Measurements from ENCODE around the gene PIMREG. TPM values are rescaled to one million over a fixed set of nuclear protein-coding genes. Genes with fewer than 3 reads are reported as not detected.
"Not testable (repeated sequence)": the region's sequence is repeated elsewhere in the genome, so short reads cannot be mapped to it uniquely, and the experiment has no call there.

Gene PIMREG
- total RNA-seq, 3 donors from 2014 or later: 4.3 TPM; not detected in 2

DNA sequence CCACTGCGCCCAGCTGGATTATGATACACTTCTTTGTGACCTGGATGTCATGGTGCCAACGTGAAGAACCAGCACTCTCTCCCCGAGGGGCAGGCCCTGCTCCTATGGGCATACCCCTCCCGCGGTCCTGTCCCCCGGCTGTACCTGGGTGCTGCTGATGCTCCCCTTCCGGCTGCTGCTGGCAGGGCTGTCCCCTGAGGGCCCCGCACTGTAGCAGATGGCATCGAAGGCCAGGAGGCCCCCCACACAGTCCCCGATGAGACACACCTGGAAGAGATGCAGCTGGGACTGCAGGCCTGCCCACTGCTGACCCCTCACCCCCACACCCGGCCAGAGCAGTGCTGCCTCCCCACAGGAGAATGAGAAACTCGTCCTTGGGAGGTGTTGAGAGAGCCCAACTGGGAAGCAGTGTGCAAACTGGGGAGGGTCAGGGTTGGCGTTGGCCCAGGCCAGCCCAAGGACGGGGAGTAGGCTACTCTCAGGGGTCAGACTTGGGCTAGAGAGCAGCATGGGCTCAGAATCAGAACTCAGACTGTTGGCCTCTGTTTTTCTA is 33.7 kb downstream of the PIMREG start:
- intact Hi-C loops (cut with DNase I; ENCODE audit: low total_unique reads): no loop called here

GRCh38 chr17:6478486-6478885 is 34.2 kb downstream of the PIMREG start:
- H3K4me1 ChIP-seq: no peaks in the 10 kb centered on the region
- intact Hi-C loops (cut with DNase I; ENCODE audit: low total_unique reads): no loop called here
- H3K9me3 ChIP-seq: no peaks in the 10 kb centered on the region
- no peak overlapping the region for H3K27ac ChIP-seq
- DNase-seq (ENCODE audit: low spot score in 2 of 2): no peak
- no peak for TF ChIP-seq POLR2A (IDR thresholded peaks at IDR 0.05)
- TF ChIP-seq POLR2AphosphoS5 (IDR thresholded peaks at IDR 0.05): no peak
- TF ChIP-seq CTCF (IDR thresholded peaks at IDR 0.05): no peak
- no peak overlapping the region for H3K4me3 ChIP-seq
- H3K36me3 ChIP-seq: no peaks in the 10 kb centered on the region
- H3K27me3 ChIP-seq: no peaks in the 10 kb centered on the region

More for the DNA sequence above, 33.7 kb downstream of the PIMREG start:
- Histone ChIP-seq H3K9me3 (no peaks in the 10 kb centered on the region), H3K4me3 (no peak overlapping the region), H3K4me1 (peaks cover 0 to 5% of the 10 kb centered on the region in 2 donors), H3K36me3 (no peaks in the 10 kb centered on the region), H3K27ac (no peak overlapping the region), H3K27me3 (no peaks in the 10 kb centered on the region)
- TF ChIP-seq POLR2AphosphoS5 (IDR thresholded peaks at IDR 0.05): no peak
- no peak for TF ChIP-seq CTCF (IDR thresholded peaks at IDR 0.05)
- TF ChIP-seq POLR2A (IDR thresholded peaks at IDR 0.05): no peak
- DNase-seq (ENCODE audit: low spot score in 2 of 2): no peak

DNA sequence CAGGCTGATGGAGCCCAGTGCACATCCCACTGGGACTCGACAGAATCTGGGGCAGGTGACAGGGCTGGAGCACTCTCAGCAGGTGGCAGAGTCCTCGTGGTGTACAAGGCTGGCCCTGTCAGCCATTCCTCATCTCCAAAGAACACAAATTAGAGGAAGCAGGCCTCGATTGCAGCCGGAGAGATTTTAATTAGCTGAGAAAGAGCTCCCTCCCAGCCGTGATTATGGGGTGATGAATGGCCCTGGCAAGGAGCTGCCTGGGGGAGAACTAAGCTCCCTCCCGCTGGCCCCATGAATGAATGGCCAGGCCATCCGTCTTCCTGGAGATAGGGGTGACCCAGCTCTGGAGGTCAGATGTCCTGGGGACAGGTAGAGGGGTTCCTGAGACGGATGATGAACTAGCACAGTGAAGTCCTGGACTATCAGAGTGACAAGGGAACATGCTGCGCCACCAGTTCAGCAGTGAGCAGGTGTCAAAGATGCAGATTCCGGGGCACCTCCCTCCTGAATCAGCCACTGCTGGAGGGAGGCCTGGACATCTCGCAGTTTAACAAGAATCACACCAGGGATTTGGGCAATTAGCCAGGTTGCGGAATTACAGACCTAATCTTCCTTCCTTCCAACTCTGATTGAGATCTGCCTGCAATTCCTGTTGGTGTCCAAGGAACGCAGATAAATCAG is 35.5 kb downstream of the PIMREG start:
- no peaks in the 10 kb centered on the region for H3K9me3 ChIP-seq
- TF ChIP-seq POLR2AphosphoS5 (IDR thresholded peaks at IDR 0.05) (no peak), POLR2A (IDR thresholded peaks at IDR 0.05) (no peak), CTCF (IDR thresholded peaks at IDR 0.05) (no peak)
- intact Hi-C loops (cut with DNase I; ENCODE audit: low total_unique reads): no loop called here

GRCh38 chr17:6480303-6480675 is 36.0 kb downstream of the PIMREG start:
- DNase-seq (ENCODE audit: low spot score in 2 of 2): no peak
- Histone ChIP-seq H3K4me3 (no peak overlapping the region), H3K9me3 (no peaks in the 10 kb centered on the region), H3K36me3 (no peaks in the 10 kb centered on the region), H3K4me1 (no peaks in the 10 kb centered on the region), H3K27ac (no peak overlapping the region), H3K27me3 (no peaks in the 10 kb centered on the region)
- intact Hi-C loops (cut with DNase I; ENCODE audit: low total_unique reads): no loop called here
- TF ChIP-seq CTCF (IDR thresholded peaks at IDR 0.05): no peak
- no peak for TF ChIP-seq POLR2A (IDR thresholded peaks at IDR 0.05)
- TF ChIP-seq POLR2AphosphoS5 (IDR thresholded peaks at IDR 0.05): no peak

More for the DNA sequence above, 35.5 kb downstream of the PIMREG start:
- H3K27me3 ChIP-seq: no peaks in the 10 kb centered on the region
- H3K4me3 ChIP-seq: no peak overlapping the region
- no peak for DNase-seq (ENCODE audit: low spot score in 2 of 2)
- no peaks in the 10 kb centered on the region for H3K36me3 ChIP-seq
- no peak overlapping the region for H3K27ac ChIP-seq
- H3K4me1 ChIP-seq: no peaks in the 10 kb centered on the region

DNA sequence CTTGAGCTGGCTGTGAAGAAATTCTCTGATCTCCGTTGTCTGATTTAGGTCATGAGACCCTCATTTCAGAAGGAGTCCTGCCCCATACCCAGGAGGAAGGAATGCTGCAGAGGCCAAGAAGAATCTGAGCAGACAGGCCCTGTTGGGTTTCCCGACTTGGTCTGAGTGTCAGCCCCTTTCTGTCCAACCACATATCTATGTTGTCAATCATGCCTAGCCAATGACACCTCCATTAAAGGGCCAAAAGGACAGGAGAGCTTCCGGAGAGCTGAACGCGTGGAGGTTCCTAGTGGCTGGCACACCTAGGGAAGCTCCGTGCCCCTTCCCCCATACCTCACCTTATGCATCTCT is 37.8 kb downstream of the PIMREG start:
- no peak for TF ChIP-seq CTCF (IDR thresholded peaks at IDR 0.05)
- no peak for TF ChIP-seq POLR2A (IDR thresholded peaks at IDR 0.05)
- no peak for TF ChIP-seq POLR2AphosphoS5 (IDR thresholded peaks at IDR 0.05)
- intact Hi-C loops (cut with DNase I; ENCODE audit: low total_unique reads): no loop called here
- Histone ChIP-seq H3K27me3 (no peaks in the 10 kb centered on the region), H3K4me3 (no peak overlapping the region), H3K9me3 (no peaks in the 10 kb centered on the region), H3K4me1 (no peaks in the 10 kb centered on the region), H3K36me3 (no peaks in the 10 kb centered on the region), H3K27ac (no peak overlapping the region)
- no peak for DNase-seq (ENCODE audit: low spot score in 2 of 2)

- H3K4me3 ChIP-seq; H3K4me1 ChIP-seq; intact Hi-C loops (cut with DNase I; ENCODE audit: low total_unique reads); H3K27me3 ChIP-seq; DNase-seq (ENCODE audit: low spot score in 2 of 2); H3K9me3 ChIP-seq; H3K27ac ChIP-seq; H3K36me3 ChIP-seq: not testable (repeated sequence)
These were observed 38.5 kb downstream of the PIMREG start for GRCh38 chr17:6482796-6483195.

Measured in breast epithelium (tissue), 4 donors.